Right lobe of liver (tissue), 4 donors: ENCODE data around the gene PRM3.

ENCODE experiments used
- CTCF ChIP-seq, 4 donors: fragments of 200-600 bp in 3 of 4; fragments of 450-650 bp in 1 of 4; IDR thresholded peaks; one replicate each; pipeline versions ENCODE4 v1.5.1 to v1.8.0; 2016 to 2022; ENCODE audit warnings: antibody characterized with exemption in 4 of 4, mild to moderate bottlenecking in 2 of 4
- POLR2A ChIP-seq: fragments of 450-650 bp; IDR thresholded peaks from one replicate; pipeline ENCODE4 v1.6.1; 2017; ENCODE audit warnings: antibody characterized with exemption, mild to moderate bottlenecking
- donor health status: DM: no; HTN: no; CAD: no.
- donor health status: DM: no; HTN: no; CAD: no.
- donor health status: DM: no; HTN: yes; CAD: no.

- TF ChIP-seq CTCF (IDR thresholded peaks at IDR 0.05) (no peak), POLR2A (no peak)
Observed at GRCh38 chr16:11299865-11300559, 26.6 kb upstream of the PRM3 start.
